Thoracic aorta (tissue), 2 donors: ENCODE results near the gene ZNF30. TPM values are rescaled to one million over a fixed set of nuclear protein-coding genes. Genes with fewer than 3 reads are reported as not detected.
"Not testable (repeated sequence)": the region's sequence is repeated elsewhere in the genome, so short reads cannot be mapped to it uniquely, and the experiment has no call there.

Experiments used
- ATAC-seq: fragments of 150-250 bp; one replicate; pipeline ENCODE4 v1.8.0; 2017; ENCODE audit warnings: low read depth; ENCODE audit not compliant: insufficient number of reproducible peaks, low FRiP score
- DNase-seq: peaks from one replicate; pipeline ENCODE4 v3.0.0-alpha.2; 2020; ENCODE audit warnings: low spot score
- H3K27ac ChIP-seq, 2 donors: fragments of 200-600 bp; sonication (generic); 1 replicate in 1 of 2; 2 replicates in 1 of 2; pipeline ENCODE4 v1.5.1; 2016; ENCODE audit warnings: mild to moderate bottlenecking in 2 of 2, moderate library complexity in 2 of 2
- H3K27me3 ChIP-seq: fragments of 200-600 bp; sonication (generic); replicated peaks from 2 replicates; pipeline ENCODE4 v1.6.0; 2016; ENCODE audit warnings: mild to moderate bottlenecking; ENCODE audit not compliant: insufficient read depth
- H3K36me3 ChIP-seq: fragments of 200-600 bp; sonication (generic); one replicate; pipeline ENCODE4 v1.5.1; 2016
- H3K4me1 ChIP-seq, 2 donors: fragments of 200-600 bp; sonication (generic); 1 replicate in 1 of 2; 2 replicates in 1 of 2; pipeline versions ENCODE4 v1.5.1 to v1.6.0; 2016; ENCODE audit warnings: low read depth in 2 of 2, mild to moderate bottlenecking in 1 of 2; ENCODE audit not compliant: control insufficient read depth in 1 of 2
- H3K4me3 ChIP-seq: fragments of 200-600 bp; sonication (generic); 2 replicates; pipeline ENCODE4 v1.5.1; 2016; ENCODE audit warnings: mild to moderate bottlenecking
- H3K9me3 ChIP-seq: fragments of 200-600 bp; sonication (generic); 2 replicates; pipeline ENCODE4 v1.5.1; 2016
- total RNA-seq, 2 donors: library from RNA; depleted of rRNA; stranded (reverse); fragments of >200 nt; gene quantifications; one replicate each; pipeline versions ENCODE4 v1.1.0 to v1.2.3, GENCODE V29; 2016
- TF ChIP-seq, protein P1 (sequence below): fragments of 200-600 bp; sonication (generic); IDR thresholded peaks from one replicate; pipeline ENCODE4 v1.5.1; 2019; ENCODE audit warnings: antibody characterized with exemption

ZNF30 gene
- total RNA-seq, 2 donors from 2014 or later: 1.5 to 1.7 TPM

GRCh38 chr19:34900245-34900644 is 26.5 kb upstream of the ZNF30 start:
- no peak overlapping the region for H3K27ac ChIP-seq
- ATAC-seq: no peak
- no peaks in the 10 kb centered on the region for H3K4me1 ChIP-seq
- TF ChIP-seq, protein P1, sequence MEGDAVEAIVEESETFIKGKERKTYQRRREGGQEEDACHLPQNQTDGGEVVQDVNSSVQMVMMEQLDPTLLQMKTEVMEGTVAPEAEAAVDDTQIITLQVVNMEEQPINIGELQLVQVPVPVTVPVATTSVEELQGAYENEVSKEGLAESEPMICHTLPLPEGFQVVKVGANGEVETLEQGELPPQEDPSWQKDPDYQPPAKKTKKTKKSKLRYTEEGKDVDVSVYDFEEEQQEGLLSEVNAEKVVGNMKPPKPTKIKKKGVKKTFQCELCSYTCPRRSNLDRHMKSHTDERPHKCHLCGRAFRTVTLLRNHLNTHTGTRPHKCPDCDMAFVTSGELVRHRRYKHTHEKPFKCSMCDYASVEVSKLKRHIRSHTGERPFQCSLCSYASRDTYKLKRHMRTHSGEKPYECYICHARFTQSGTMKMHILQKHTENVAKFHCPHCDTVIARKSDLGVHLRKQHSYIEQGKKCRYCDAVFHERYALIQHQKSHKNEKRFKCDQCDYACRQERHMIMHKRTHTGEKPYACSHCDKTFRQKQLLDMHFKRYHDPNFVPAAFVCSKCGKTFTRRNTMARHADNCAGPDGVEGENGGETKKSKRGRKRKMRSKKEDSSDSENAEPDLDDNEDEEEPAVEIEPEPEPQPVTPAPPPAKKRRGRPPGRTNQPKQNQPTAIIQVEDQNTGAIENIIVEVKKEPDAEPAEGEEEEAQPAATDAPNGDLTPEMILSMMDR: no peak
- no peak for DNase-seq
- H3K27me3 ChIP-seq: no peaks in the 10 kb centered on the region
- H3K9me3 ChIP-seq: no peaks in the 10 kb centered on the region
- no peak overlapping the region for H3K4me3 ChIP-seq
- H3K36me3 ChIP-seq: no peaks in the 10 kb centered on the region

DNA sequence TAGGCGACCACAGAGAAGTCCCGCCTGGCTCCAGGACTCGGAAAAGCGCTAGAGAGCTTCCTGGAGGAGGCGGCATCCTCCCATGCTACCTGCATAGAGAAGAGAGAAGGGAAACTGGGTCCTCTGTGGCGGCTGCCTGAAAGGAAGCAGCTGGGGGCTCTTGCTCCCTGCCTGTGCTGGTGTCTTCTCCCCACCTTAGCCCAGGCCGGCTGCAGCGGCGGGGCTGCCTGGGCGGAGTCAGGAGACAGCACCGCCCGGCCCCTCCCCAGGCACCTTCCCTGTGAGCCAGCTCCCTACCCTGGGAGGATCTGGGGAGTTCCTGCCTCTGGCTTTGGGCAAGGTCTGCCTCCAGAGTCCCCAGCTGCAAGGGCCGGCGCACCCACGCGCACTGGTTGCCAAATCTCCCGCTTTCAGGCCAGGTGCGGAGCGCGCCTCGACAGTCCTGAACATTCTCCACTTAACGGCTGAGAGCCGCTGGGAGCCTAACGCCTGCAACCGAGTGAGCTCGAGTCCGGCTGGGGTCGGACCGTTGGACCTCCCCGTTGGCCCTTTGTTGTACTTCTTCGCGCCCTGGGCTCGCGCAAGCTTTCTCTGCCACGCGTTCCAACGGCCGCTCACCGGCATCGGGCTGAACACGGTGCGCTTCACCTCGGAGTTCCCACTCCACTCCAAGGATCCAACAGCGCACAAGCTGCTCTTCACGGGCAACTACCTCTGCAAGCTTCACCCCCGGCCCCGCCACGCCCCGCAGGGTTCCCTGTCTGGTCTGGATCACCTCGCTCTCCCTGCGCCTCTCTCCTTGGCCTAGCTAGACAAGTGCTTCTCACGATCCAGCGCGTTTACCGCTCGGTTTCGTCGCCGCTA is 21.8 kb upstream of the ZNF30 start:
- TF ChIP-seq, protein P1: no peak
- DNase-seq (no peak), ATAC-seq (no peak)
- Histone ChIP-seq H3K27me3 (no peaks in the 10 kb centered on the region), H3K9me3 (no peaks in the 10 kb centered on the region), H3K4me1 (no peaks in the 10 kb centered on the region), H3K36me3 (no peaks in the 10 kb centered on the region), H3K4me3 (no peak overlapping the region), H3K27ac (no peak overlapping the region)

DNA sequence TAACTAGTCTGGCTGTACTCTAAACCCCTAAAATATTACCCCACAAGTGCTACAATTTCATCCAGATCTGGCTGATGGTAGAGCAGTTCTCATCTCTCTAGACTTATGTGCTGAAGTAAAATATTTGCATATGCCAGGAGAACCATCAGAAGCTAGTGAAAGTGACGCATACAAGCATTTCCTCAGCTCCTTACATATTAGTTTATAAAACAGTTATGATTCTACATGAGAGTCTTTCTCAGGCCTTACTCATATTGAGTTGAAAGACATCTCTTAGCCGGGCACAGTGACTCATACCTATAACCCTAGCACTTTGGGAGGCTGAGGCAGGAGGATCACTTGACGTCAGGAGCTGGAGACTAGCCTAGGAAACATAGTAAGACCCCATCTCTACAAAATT is 15.9 kb upstream of the ZNF30 start:
- ATAC-seq (no peak), DNase-seq (no peak)
- Histone ChIP-seq H3K4me1 (no peaks in the 10 kb centered on the region), H3K36me3 (no peaks in the 10 kb centered on the region), H3K9me3 (no peaks in the 10 kb centered on the region), H3K27me3 (no peaks in the 10 kb centered on the region), H3K4me3 (no peak overlapping the region), H3K27ac (no peak overlapping the region)
- TF ChIP-seq, protein P1: no peak

GRCh38 chr19:34917144-34917543 is 9.6 kb upstream of the ZNF30 start:
- not testable (repeated sequence) for H3K9me3 ChIP-seq, ATAC-seq, H3K4me1 ChIP-seq, H3K4me3 ChIP-seq, H3K27me3 ChIP-seq, H3K27ac ChIP-seq, DNase-seq, H3K36me3 ChIP-seq

DNA sequence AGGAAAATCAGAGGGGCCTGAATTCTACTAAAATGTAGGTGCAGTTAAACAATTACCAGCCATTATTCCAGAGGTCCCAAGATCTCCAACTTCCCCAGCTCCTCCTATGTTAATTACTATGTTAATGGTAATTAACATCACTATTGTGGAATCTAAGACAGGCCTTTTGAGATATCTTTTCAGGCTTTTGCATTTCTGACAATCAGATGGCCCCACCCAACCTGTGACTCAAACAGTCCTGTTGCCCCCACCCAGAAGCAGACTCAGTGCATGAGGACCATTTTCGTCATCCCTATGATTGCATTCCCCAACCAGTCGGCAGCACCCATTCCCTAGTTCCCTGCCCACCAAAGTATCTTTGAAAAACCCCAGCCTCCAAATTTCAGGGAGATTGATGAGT is 8.5 kb upstream of the ZNF30 start:
- ATAC-seq (no peak), DNase-seq (no peak)
- H3K36me3 ChIP-seq: no peaks in the 10 kb centered on the region
- TF ChIP-seq, protein P1: no peak
- no peaks in the 10 kb centered on the region for H3K4me1 ChIP-seq
- no peaks in the 10 kb centered on the region for H3K9me3 ChIP-seq
- H3K27ac ChIP-seq: no peak overlapping the region
- no peak overlapping the region for H3K4me3 ChIP-seq
- H3K27me3 ChIP-seq: no peaks in the 10 kb centered on the region

- not testable (repeated sequence) for H3K27me3 ChIP-seq, H3K4me1 ChIP-seq, H3K9me3 ChIP-seq, H3K36me3 ChIP-seq, ATAC-seq, H3K4me3 ChIP-seq, DNase-seq, H3K27ac ChIP-seq
Observed at GRCh38 chr19:34920090-34920786, 6.5 kb upstream of the ZNF30 start.
